Left lung (tissue), 10 donors: ENCODE measurements around the gene SCIN. TPM values are rescaled to one million over a fixed set of nuclear protein-coding genes. Genes with fewer than 3 reads are reported as not detected.

Experiments used
- ATAC-seq: fragments of 200-7000 bp; cut with Tn5 transposase; one replicate; pipeline ENCODE4 v1.9.1; 2020; ENCODE audit warnings: moderate library complexity
- DNase-seq, 4 donors: peaks; one replicate each; pipeline ENCODE4 v3.0.0-alpha.2; 2013 to 2020
- H3K27ac ChIP-seq, 2 donors: fragments of 200-600 bp; sonication (generic) in 1 of 2; one replicate each; pipeline versions ENCODE4 v1.5.0 to v1.8.0; 2020 to 2021
- H3K27me3 ChIP-seq, 2 donors: fragments of 200-600 bp; sonication (generic) in 1 of 2; one replicate each; pipeline versions ENCODE4 v1.5.0 to v1.8.0; 2020 to 2021
- H3K36me3 ChIP-seq, 2 donors: fragments of 200-600 bp; sonication (generic) in 1 of 2; one replicate each; pipeline versions ENCODE4 v1.5.0 to v1.8.0; 2020 to 2021
- H3K4me1 ChIP-seq, 2 donors: fragments of 200-600 bp; one replicate each; pipeline ENCODE4 v1.8.0; 2021
- H3K4me3 ChIP-seq, 2 donors: fragments of 200-600 bp; sonication (generic) in 1 of 2; one replicate each; pipeline versions ENCODE4 v1.5.0 to v1.8.0; 2020 to 2021; ENCODE audit warnings: mild to moderate bottlenecking in 1 of 2
- H3K9me3 ChIP-seq, 2 donors: fragments of 200-600 bp; sonication (generic) in 1 of 2; one replicate each; pipeline versions ENCODE4 v1.5.0 to v1.8.0; 2020 to 2021
- CTCF ChIP-seq, 2 donors: fragments of 200-600 bp; sonication (generic) in 1 of 2; IDR thresholded peaks; one replicate each; pipeline versions ENCODE4 v1.5.0 to v1.8.0; 2021; ENCODE audit warnings: antibody characterized with exemption in 2 of 2
- intact Hi-C, 2 donors: fragments of 100-400 bp; cut with DNase I; formaldehyde crosslinking; loops; one replicate each; pipeline versions ENCODE4 v1.11.2 to v1.14.2; 2022
- polyA plus RNA-seq, 6 donors: library from polyadenylated mRNA; unstranded; fragments of 120-200 nt; gene quantifications; one replicate each; pipeline ENCODE4 v1.2.1, GENCODE V29; 2013; ENCODE audit not compliant: insufficient read length in 6 of 6
- total RNA-seq, 2 donors: library from RNA; stranded (reverse); fragmentation: NEBNext Ultra II Directional; extraction: Animal tissue kit (Norgen Biotek cat#: 25700); gene quantifications; one replicate each; pipeline ENCODE4 v1.2.1, GENCODE V29; 2021
- donor health status: DM: no; HTN: yes; CAD: no.
- donor health status: DM: no; HTN: no; CAD: no.

Gene SCIN
- total and polyA plus RNA-seq, 8 donors = 3.4 to 13.5 (median 8.0) TPM

GRCh38 chr7:12630513-12630819 lies 59.9 kb downstream of the SCIN start:
- intact Hi-C loops = loop anchor here in 1 of 2 donors (10.0 kb wide), 1 partner anchor 634 kb away; no protein-coding TSS in a partner anchor
- no peak overlapping the region for H3K27ac ChIP-seq
- no peaks in the 10 kb centered on the region for H3K4me1 ChIP-seq
- no peak overlapping the region for H3K4me3 ChIP-seq
- no peaks in the 10 kb centered on the region for H3K27me3 ChIP-seq
- DNase-seq = peak in 1 of 4 donors; percentile 29
- TF ChIP-seq CTCF (IDR thresholded peaks at IDR 0.05) = no peak
- H3K36me3 ChIP-seq = no peaks in the 10 kb centered on the region
- H3K9me3 ChIP-seq = no peaks in the 10 kb centered on the region
- ATAC-seq = no peak

GRCh38 chr7:12633582-12633981 lies 63.1 kb downstream of the SCIN start:
- Histone ChIP-seq H3K27me3 (no peaks in the 10 kb centered on the region), H3K4me1 (peaks cover 0 to 5% of the 10 kb centered on the region in 2 donors), H3K4me3 (no peak overlapping the region), H3K36me3 (no peaks in the 10 kb centered on the region), H3K9me3 (no peaks in the 10 kb centered on the region), H3K27ac (no peak overlapping the region)
- intact Hi-C loops = loop anchor here in 1 of 2 donors (10.0 kb wide), 1 partner anchor 631 kb away; no protein-coding TSS in a partner anchor
- ATAC-seq (no peak), DNase-seq (no peak)
- no peak for TF ChIP-seq CTCF (IDR thresholded peaks at IDR 0.05)

- H3K9me3 ChIP-seq = no peaks in the 10 kb centered on the region
- no peaks in the 10 kb centered on the region for H3K27me3 ChIP-seq
- DNase-seq (no peak), ATAC-seq (no peak)
- intact Hi-C loops = loop anchor here in 1 of 2 donors (10.0 kb wide), 1 partner anchor 629 kb away; no protein-coding TSS in a partner anchor
- no peak overlapping the region for H3K27ac ChIP-seq
- no peak overlapping the region for H3K4me3 ChIP-seq
- peaks cover 0 to 5% of the 10 kb centered on the region in 2 donors for H3K4me1 ChIP-seq
- no peaks in the 10 kb centered on the region for H3K36me3 ChIP-seq
- no peak for TF ChIP-seq CTCF (IDR thresholded peaks at IDR 0.05)
Measured at GRCh38 chr7:12635830-12636229, 65.3 kb downstream of the SCIN start.

GRCh38 chr7:12637328-12637727 lies 66.8 kb downstream of the SCIN start:
- TF ChIP-seq CTCF (IDR thresholded peaks at IDR 0.05) = no peak
- intact Hi-C loops = loop anchor here in 1 of 2 donors (10.0 kb wide), 1 partner anchor 627 kb away; no protein-coding TSS in a partner anchor

GRCh38 chr7:12637819-12638592 lies 67.5 kb downstream of the SCIN start:
- Histone ChIP-seq H3K27ac (no peak overlapping the region), H3K27me3 (no peaks in the 10 kb centered on the region), H3K4me1 (peaks cover 0 to 5% of the 10 kb centered on the region in 2 donors), H3K9me3 (no peaks in the 10 kb centered on the region), H3K36me3 (no peaks in the 10 kb centered on the region), H3K4me3 (no peak overlapping the region)
- no peak for TF ChIP-seq CTCF (IDR thresholded peaks at IDR 0.05)
- intact Hi-C loops = loop anchor here in 1 of 2 donors (10.0 kb wide), 1 partner anchor 627 kb away; no protein-coding TSS in a partner anchor
- ATAC-seq (peak; percentile 54), DNase-seq (no peak)

More at GRCh38 chr7:12637328-12637727, 66.8 kb downstream of the SCIN start:
- ATAC-seq (no peak), DNase-seq (no peak)
- H3K36me3 ChIP-seq = no peaks in the 10 kb centered on the region
- H3K27me3 ChIP-seq = no peaks in the 10 kb centered on the region
- H3K4me1 ChIP-seq = peaks cover 0 to 5% of the 10 kb centered on the region in 2 donors
- no peak overlapping the region for H3K27ac ChIP-seq
- H3K9me3 ChIP-seq = no peaks in the 10 kb centered on the region
- no peak overlapping the region for H3K4me3 ChIP-seq
